ENCODE results near the gene ENTREP1.

DNA sequence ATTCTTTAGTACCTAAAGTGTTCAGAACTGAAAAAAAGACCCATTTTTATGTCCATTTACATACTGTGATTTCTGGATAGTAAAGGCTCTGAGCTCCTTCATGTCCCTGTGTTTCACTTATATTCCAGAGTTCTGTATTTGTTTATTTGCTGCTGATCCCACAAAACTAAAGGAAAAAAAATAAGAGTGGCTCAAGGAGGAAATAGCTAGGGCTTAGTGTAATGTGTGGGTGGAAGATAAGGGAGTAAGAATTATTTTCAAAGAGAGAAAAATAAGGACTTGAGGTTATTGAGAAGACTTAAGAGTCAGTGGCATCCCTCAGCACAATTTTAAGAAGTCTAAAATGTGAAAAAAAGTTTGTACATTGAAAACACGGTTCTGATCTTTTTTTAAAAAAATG lies 46.0 kb downstream of the ENTREP1 start:
- TF ChIP-seq POLR2AphosphoS5 (IDR thresholded peaks at IDR 0.05; ENCODE audit: low read depth, low read length) (no peak), POLR2A (IDR thresholded peaks at IDR 0.05; ENCODE audit: low read depth, low read length) (no peak)

Measured in GM12892 (cell line).